HUES64 (cell line): ENCODE measurements around the gene PFKL.
"Not testable (repeated sequence)": the region's sequence is repeated elsewhere in the genome, so short reads cannot be mapped to it uniquely, and the experiment has no call there.

ENCODE experiments used
- H3K27ac ChIP-seq: 2 replicates; pipeline ENCODE4 v1.7.0; 2013; ENCODE audit warnings: low read depth, low read length, inconsistent platforms
- H3K27me3 ChIP-seq: 2 replicates; pipeline ENCODE4 v1.6.1; 2013; ENCODE audit warnings: mild to moderate bottlenecking, low read length; ENCODE audit not compliant: insufficient read depth
- H3K36me3 ChIP-seq: 2 replicates; pipeline ENCODE4 v1.6.1; 2013; ENCODE audit warnings: mild to moderate bottlenecking, low read length; ENCODE audit not compliant: insufficient read depth
- H3K4me1 ChIP-seq: 2 replicates; pipeline ENCODE4 v1.6.1; 2013; ENCODE audit warnings: mild to moderate bottlenecking, low read length, moderate library complexity; ENCODE audit not compliant: insufficient read depth
- H3K4me3 ChIP-seq: 2 replicates; pipeline ENCODE4 v1.5.1; 2013; ENCODE audit warnings: mild to moderate bottlenecking, low read length, moderate library complexity
- H3K9ac ChIP-seq: 2 replicates; pipeline ENCODE4 v1.6.1; 2013; ENCODE audit warnings: mild to moderate bottlenecking, low read depth, low read length
- H3K9me3 ChIP-seq: 2 replicates; pipeline ENCODE4 v1.6.1; 2013; ENCODE audit warnings: low read depth, low read length; ENCODE audit not compliant: insufficient read depth
- WGBS: fragments of 150-250, 120-280 bp; methylation state at CpG from one replicate; pipeline ENCODE4 v1.1.7; 2013; ENCODE audit warnings: missing lambda C conversion rate; 5-methylcytosine and 5-hydroxymethylcytosine counted together

The PFKL gene

DNA sequence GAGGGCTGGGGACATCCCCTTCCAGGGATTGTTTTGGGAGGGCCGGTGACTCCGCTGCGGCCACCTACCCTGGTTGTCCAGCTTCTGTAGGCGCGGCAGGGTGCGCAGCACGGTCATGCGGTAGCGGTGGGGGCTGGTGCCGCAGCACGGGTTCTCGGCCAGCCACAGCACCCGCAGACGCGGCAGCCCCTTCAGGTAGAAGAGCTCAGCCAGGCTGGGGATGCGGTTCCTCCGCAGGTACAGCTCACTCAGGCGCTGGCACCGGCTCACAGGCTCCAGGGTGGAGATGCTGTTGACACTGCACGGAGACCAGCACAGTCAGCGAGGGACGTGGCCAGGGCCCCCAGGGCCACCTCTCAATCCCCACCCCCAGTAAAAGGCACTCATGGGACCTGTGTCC, 33.1 kb downstream of the PFKL start:
- Histone ChIP-seq H3K4me1 (no peaks in the 10 kb centered on the region), H3K27me3 (no peaks in the 10 kb centered on the region), H3K27ac (no peak overlapping the region), H3K4me3 (no peak overlapping the region), H3K9ac (no peak overlapping the region), H3K36me3 (peaks cover 10% of the 10 kb centered on the region; the same call in 1 of the 2 replicates), H3K9me3 (no peaks in the 10 kb centered on the region)
- WGBS = 95% methylated on average over 22 of the region's 22 CpGs

DNA sequence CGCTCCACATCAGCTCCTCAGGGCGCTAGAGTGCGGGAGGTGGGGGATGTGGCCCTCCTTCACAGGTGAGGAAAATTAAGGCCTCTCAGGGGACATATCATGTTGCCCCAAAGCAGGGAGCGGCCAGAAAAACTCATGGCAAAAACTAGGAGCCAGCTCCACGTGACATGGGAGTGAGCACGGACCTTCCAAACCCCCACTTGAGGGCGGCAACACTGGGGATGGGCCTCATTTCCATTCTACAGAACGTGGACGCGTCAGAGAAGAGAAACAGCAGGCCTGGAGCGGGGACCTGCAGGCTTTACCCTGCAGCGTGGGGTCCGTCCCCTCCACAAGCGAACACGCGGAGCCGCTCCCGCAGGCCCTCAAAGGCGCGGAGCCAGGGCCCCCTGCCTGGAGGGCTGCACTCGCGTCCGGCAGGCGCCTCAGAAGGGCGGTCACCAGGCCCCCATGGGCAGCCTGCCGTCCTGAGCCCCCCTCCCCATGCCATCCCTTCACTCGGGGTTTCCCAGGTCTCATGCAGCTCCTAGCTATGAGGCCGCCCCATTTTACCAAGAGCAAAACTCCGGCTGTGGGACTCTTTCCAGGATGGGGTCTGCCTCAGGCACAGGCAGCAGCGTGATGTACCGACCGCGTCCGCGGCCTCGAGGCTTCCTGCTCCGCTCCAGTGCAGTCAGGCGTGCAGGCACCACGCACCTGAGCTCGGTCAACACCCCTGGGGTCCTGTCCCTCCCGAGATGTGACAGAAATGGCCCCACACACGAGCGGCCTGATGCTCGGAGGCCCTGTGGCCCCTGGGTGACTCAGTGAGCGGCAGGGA, 33.9 kb downstream of the PFKL start:
- H3K27me3 ChIP-seq = no peaks in the 10 kb centered on the region
- no peak overlapping the region for H3K9ac ChIP-seq
- H3K27ac ChIP-seq = no peak overlapping the region
- no peaks in the 10 kb centered on the region for H3K9me3 ChIP-seq
- H3K4me1 ChIP-seq = no peaks in the 10 kb centered on the region
- peaks cover 10% of the 10 kb centered on the region; the same call in 1 of the 2 replicates for H3K36me3 ChIP-seq
- H3K4me3 ChIP-seq = no peak overlapping the region
- 89% methylated on average over 45 of the region's 45 CpGs for WGBS

DNA sequence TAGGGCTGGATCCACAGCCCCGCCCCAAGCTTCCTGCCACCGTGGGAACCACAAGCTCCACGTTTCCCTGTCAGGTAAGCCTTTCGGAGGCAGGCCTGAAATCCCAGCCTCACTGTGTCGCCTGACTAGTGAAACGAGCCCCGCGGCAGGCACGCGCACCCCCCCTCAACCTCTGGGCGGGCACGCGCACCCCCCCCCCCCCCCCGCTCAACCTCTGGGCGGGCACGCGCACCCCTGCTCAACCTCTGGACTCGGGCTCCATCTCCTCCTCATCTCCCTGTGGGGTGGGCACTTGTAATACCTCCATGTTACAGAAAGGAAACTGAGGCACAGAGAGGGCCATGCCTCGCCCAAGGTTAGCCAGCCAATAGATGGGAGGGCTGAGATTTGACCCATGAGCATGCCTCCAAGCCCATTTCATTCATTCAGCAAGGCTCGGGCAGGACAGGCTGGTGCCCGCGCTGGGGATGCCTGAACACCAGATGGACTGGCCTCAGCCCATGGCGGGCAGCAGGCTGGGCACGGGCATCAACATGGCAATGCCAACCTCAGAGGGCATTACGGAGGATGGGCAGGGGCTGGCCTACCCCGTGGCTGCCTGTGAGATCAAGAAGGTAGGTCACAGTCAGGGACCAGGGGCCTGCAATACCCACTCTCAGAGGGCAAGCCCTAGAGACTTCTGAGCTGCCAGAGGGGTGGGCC, 34.6 kb downstream of the PFKL start:
- Histone ChIP-seq H3K4me1 (no peaks in the 10 kb centered on the region), H3K27ac (no peak overlapping the region), H3K4me3 (no peak overlapping the region), H3K27me3 (no peaks in the 10 kb centered on the region), H3K9ac (no peak overlapping the region), H3K36me3 (peaks cover 10% of the 10 kb centered on the region; the same call in 1 of the 2 replicates), H3K9me3 (no peaks in the 10 kb centered on the region)
- WGBS = 91% methylated on average over 19 of the region's 26 CpGs

DNA sequence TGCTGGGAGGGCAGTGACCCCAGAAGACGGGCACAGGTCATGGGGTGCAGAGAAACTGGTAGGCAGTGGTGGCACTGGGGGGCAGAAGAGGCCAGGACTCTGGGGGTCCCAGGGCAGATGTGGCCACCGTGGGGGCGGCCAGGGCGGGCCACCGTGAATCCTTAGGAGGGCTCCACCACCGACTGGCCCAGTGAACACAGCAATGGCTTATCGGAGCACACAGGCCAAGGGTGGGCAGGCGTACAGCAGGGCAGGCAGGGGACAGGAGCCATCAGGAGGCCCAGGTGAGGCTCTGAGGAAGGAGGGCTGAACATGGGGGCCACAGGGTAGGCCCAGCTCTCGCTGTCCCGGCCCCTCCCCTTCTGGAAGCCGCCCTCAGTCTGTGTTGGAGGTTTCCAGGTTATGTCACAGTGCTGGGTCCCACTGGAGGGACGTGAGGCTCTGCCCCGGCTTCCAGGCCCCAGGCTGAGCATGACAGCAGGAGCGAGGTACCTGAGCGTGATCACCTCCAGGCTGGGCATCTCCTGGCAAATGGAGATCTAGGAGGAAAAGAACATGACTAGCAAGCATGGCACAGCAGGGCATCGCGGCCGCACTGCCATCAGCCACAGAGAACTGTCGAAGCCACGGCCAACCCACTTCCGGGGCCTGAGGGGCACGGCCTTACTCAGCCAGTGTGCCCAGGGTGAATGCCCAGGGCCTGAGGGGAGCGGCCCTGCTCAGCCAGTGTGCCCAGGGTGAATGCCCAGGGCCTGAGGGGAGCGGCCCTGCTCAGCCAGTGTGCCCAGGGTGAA, 35.6 kb downstream of the PFKL start:
- Histone ChIP-seq H3K36me3 (peaks cover 10% of the 10 kb centered on the region; the same call in 1 of the 2 replicates), H3K27me3 (no peaks in the 10 kb centered on the region), H3K27ac (no peak overlapping the region), H3K4me3 (no peak overlapping the region), H3K9me3 (no peaks in the 10 kb centered on the region), H3K9ac (no peak overlapping the region), H3K4me1 (peaks cover 5% of the 10 kb centered on the region; the same call in 1 of the 2 replicates)
- 91% methylated on average over 23 of the region's 24 CpGs for WGBS

DNA sequence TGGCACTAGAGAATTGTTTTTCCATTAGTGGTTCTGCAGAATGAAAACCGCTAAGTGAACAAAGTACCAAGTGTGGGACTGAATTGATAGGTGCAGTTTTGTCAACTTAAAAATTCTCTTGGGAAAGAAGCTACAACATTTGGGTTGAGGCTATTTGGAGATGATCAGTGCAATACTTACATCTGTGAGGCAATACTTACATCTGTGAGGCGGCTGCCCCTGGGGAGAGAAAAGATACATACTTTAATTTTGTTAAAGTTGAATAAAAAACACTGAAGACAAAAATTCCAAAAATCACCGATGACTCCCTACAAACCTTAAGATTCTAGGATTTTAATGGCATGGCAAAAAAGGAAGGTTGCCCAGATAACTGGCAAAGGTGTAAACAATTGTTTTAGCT, 37.6 kb downstream of the PFKL start:
- H3K9ac ChIP-seq = no peak overlapping the region
- H3K36me3 ChIP-seq = peaks cover 10% of the 10 kb centered on the region; the same call in 1 of the 2 replicates
- WGBS = 88% methylated on average over 1 of the region's 3 CpGs
- H3K27ac ChIP-seq = no peak overlapping the region
- H3K4me3 ChIP-seq = no peak overlapping the region
- peaks cover 11% of the 10 kb centered on the region for H3K4me1 ChIP-seq
- H3K9me3 ChIP-seq = no peaks in the 10 kb centered on the region
- H3K27me3 ChIP-seq = no peaks in the 10 kb centered on the region

DNA sequence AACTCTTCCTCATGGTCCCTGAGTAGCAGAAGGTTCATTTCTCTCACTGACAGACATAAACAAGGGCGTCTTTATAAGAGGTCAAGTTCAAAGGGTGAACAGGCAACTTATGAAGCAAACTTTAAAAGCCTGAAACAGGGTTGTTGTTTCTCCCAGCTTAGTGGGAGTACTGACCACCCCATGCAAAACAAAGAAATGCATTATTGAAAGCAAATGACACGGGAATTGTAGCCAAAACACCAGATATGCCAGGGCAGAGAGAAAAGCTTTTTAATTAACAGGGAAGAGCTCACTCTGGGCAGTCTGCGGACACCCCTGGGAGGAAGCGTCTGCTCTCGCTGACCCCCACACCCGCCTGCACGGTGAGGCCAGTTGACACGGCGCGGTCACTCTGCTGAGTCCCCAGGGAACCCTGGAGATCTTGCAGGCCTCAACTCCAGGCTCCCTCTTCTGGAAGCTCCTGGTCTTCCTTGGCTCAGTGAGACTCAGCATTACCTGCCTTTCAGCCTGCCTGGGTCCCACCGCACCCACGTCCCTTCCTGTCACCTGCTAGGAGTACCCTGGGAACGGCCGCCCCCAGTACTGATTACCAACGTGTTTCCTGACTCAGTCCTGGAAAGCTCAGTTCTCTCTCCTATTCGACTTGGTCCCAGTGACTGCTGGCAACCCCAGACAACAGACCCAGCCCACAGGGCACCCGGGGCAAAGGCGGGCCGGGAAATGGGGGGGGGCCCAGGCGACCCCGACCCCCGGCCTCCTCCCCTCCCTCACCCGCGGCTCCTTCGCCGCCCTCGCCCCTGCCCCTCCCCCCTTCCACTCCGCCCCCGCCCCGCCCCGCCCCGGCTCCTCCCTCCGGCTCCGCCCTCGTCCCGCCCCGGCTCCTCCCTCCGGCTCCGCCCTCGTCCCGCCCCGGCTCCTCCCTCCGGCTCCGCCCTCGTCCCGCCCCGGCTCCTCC, 38.4 kb downstream of the PFKL start:
- H3K36me3 ChIP-seq = peaks cover 10% of the 10 kb centered on the region; the same call in 1 of the 2 replicates
- peak overlapping the region; percentile 63 for H3K4me3 ChIP-seq
- WGBS = 20% methylated on average over 24 of the region's 47 CpGs
- peak overlapping the region; percentile 47; the same call in 1 of the 2 replicates for H3K27ac ChIP-seq
- no peaks in the 10 kb centered on the region for H3K27me3 ChIP-seq
- peaks cover 14% of the 10 kb centered on the region for H3K4me1 ChIP-seq
- H3K9ac ChIP-seq = peak overlapping the region; percentile 41; the same call in 1 of the 2 replicates
- no peaks in the 10 kb centered on the region for H3K9me3 ChIP-seq

DNA sequence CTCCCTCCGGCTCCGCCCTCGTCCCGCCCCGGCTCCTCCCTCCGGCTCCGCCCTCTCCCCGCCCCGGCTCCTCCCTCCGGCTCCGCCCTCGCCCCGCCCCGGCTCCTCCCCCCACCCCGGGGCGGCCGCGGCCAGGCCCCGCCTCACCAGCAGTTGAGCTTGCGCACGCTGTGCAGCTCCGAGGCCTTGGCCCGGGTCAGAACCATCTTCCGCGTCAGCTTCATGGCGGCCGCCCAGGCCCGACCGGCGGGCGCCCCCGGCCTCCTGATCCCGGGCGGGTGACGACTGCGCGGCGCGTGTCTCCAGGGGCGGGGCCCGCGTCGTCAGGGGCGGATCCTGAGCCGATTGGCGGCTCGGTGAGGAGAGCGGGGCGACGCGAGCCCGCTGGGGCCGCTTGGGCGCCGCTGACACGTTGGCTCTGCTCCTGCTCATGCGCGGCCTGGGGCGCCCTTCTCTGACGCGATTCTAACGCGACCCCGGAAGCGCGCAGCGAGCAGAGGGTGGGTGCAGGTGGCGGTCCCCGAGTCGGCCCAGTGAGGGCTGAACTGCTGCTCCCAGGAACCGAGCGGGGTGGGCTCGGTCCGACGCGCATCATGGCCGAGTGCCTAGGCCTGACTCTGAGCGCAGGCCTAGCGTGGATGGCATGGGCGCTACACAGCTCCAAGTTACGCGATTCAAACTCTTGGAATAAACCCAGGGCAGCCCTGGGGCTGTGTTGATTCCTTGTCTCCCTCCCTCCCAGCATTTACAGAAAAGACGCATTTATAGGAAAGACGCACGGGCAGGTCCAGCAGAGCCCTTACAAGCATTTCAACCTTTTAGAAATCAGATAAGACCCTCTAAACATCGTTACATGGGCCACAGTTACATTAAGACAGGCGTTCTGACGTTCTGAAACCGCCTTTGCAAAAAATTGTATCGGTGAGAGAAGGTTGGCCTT, 39.4 kb downstream of the PFKL start, which contains the start of gene CFAP410:
TSS of gene CFAP410 (minus strand) at position 420 of the 940 bp plus-strand sequence. CDS start at position 224, 196 bp downstream.
- no peaks in the 10 kb centered on the region for H3K9me3 ChIP-seq
- H3K4me1 ChIP-seq = peaks cover 14% of the 10 kb centered on the region
- peak within 1 kb of the TSS; percentile 92 for H3K4me3 ChIP-seq
- H3K36me3 ChIP-seq = peaks cover 10% of the 10 kb centered on the region; the same call in 1 of the 2 replicates
- peak within 1 kb of the TSS; percentile 99 for H3K27ac ChIP-seq
- 2% methylated on average over 88 of the region's 90 CpGs for WGBS
- H3K9ac ChIP-seq = peak within 1 kb of the TSS; percentile 91
- no peaks in the 10 kb centered on the region for H3K27me3 ChIP-seq

DNA sequence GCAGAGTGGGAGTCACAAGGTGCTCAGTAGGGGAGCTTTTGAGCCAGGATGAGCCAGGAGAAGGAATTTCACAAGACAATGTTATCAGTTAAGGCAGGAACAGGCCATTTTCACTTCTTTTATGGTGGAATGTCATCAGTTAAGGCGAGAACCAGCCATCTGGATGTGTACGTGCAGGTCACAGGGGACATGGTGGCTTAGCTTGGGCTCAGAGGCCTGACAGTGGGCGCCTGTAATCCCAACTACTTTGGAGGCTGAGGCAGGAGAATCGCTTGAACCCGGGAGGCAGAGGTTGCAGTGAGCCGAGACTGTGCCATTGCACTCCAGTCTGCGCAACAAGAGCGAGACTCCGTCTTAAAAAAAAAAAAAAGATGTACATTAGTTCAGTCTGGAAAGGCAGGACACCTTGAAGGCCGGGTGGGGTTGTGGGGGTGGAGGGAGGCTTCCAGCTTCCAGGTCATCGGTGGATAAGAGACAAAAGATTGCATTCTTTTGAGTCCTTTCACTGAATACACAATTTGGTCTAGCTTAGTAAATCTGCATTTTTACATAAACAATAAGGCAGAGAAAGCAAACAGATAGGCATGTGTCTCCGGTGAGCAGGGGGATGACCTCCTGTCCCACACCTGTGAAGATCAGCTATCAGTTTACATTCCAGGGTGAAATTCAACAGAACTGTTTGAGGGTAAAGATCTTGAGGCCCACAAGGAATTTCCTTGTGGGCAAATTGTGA, 42.0 kb downstream of the PFKL start:
- not testable (repeated sequence) for H3K36me3 ChIP-seq, H3K27me3 ChIP-seq, H3K4me3 ChIP-seq, H3K9me3 ChIP-seq
- peak overlapping the region; percentile 51 for H3K9ac ChIP-seq
- H3K27ac ChIP-seq = peak overlapping the region; percentile 76; the same call in 1 of the 2 replicates
- WGBS = 73% methylated on average over 12 of the region's 12 CpGs
- peaks cover 14% of the 10 kb centered on the region for H3K4me1 ChIP-seq

DNA sequence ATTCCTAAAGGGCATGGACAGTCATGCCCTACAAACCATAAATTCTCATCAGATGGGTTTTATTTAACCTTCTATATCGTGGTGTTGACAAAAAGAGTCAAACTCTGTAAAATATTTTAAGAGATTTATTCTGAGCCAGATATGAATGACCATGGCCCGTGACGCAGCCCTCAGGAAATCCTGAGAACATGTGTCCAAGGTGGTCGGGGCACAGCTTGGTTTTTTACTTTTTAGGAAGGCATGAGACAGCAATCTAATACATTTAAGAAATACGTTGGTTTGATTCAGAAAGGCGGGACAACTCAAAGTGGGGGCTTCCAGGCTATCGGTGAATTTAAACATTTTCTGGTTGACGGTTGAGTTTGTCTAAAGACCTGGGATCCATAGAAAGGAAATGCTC, 43.1 kb downstream of the PFKL start:
- H3K27ac ChIP-seq = peak overlapping the region; percentile 76; the same call in 1 of the 2 replicates
- 92% methylated on average over 8 of the region's 8 CpGs for WGBS
- H3K9ac ChIP-seq, H3K9me3 ChIP-seq, H3K36me3 ChIP-seq, H3K27me3 ChIP-seq, H3K4me3 ChIP-seq: not testable (repeated sequence)
- H3K4me1 ChIP-seq = peaks cover 14% of the 10 kb centered on the region
